HG02943 (cell line): ENCODE results near the gene MED13L.
"Not testable (repeated sequence)": the region's sequence is repeated elsewhere in the genome, so short reads cannot be mapped to it uniquely, and the experiment has no call there.

ENCODE experiments used
- ATAC-seq: cut with Tn5 transposase; IDR thresholded peaks from one replicate; pipeline ENCODE4 v1.9.1; 2021; ENCODE audit warnings: mild to moderate bottlenecking, low read depth, moderate library complexity; ENCODE audit not compliant: unreplicated experiment

MED13L gene

GRCh38 chr12:116136340-116136739, 141.2 kb downstream of the MED13L start:
- no peak for ATAC-seq

- no peak for ATAC-seq
These were observed 142.1 kb downstream of the MED13L start for GRCh38 chr12:116135209-116135930.

DNA sequence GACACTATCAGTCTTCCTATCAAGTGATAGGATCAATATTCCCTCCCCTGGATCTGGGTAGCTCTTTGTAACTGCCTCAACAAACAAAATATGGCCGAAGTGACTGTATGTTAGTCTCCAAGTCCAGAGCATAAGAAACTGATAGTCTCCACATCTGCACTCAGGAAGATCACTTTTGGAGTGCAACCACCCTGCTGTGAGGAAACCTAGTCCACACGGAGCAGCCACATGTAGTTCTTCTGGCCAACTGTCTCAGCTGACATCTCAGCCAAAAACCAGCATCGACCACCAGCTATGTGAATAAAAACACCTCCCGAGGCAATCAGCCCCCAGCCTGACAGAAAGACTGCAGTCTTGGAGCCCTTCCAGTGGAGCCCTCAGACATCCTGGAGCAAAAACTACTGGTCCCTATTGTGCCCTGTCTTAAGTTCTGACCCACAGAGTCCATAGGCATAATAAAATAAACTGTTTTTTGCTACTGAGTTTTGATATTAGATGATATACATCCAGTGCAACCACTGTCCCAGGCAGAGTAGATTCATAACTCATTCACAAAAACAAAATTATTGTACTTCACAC, 143.8 kb downstream of the MED13L start:
- ATAC-seq = no peak

GRCh38 chr12:116133149-116133548, 144.3 kb downstream of the MED13L start:
- no peak for ATAC-seq

DNA sequence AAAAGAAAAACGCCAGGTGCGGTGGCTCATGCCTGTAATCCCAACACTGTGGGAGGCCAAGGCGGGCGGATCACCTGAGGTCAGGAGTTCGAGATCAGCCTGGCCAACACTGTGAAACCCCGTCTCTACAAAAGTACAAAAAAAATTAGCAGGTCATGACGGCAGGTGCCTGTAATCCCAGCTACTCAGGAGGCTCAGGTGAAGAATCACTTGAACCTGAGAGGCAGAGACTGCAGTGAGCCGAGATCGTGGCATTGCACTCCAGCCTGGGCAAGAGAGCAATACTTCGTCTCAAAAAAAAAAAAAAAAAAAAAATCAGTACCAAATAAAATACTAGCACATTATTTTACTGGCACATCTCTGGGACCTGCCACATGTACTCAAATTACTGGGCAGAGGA, 145.5 kb downstream of the MED13L start:
- not testable (repeated sequence) for ATAC-seq

DNA sequence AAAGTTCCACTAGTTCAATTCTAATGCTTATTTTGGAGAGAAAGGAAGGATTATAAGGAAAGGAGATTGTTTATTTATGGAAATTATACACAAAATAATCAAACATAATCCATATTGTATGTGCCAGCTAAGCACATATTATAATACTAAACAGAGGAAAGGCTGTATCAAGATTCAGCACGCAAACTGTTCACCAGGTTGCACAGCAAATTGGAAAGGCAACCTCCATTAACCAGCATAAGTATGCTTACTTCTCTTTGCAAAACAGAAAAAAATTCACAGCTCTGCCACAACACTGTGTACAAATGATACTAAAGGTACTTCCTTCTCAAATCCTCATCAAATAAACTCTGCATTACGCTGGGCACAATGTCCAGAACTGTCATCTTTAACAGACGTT, 146.3 kb downstream of the MED13L start:
- no peak for ATAC-seq

DNA sequence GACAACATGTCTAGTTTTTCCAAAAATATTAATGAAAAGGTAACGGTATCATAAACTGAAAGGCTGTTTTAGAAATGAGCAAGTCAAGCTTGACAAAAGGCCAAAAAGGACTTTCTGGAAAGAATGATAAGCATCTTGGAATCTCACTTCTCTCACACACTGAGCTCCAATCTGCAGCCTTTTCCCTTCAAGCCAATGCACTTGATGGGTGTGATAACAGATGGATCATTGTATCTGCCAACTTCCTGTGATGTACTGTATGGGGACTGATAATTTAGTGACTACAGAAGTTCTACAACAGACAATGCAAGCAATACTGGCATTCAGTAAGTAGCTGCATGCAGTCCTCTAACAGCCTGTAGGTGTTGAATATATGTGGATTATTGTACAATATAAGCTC, 147.1 kb downstream of the MED13L start:
- ATAC-seq = no peak

- no peak for ATAC-seq
These were observed 148.7 kb downstream of the MED13L start for GRCh38 chr12:116128779-116129178.

- no peak for ATAC-seq
These were observed 149.6 kb downstream of the MED13L start for GRCh38 chr12:116127859-116128258.

DNA sequence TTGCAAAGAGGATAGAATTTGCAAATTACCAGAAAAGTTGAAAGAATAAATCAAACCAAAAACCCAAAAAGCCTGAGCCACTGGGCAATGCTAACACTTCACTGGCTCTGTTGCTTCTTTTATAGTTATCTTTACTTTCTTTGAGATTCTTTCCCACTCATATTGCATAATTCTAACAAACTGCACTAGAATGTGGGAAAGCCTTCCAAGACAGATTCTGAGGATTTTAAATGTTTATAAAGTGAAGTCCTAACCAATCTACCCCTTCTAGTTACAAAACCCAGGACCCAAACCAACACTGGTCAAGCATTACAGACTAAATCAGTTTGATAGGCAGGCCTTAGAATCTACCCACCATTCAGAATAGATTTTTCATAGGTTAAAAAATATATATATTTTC, 150.9 kb downstream of the MED13L start:
- no peak for ATAC-seq

- no peak for ATAC-seq
These were observed 151.4 kb downstream of the MED13L start for GRCh38 chr12:116125956-116126566.

- ATAC-seq = no peak
These were observed 152.4 kb downstream of the MED13L start for GRCh38 chr12:116125084-116125483.

DNA sequence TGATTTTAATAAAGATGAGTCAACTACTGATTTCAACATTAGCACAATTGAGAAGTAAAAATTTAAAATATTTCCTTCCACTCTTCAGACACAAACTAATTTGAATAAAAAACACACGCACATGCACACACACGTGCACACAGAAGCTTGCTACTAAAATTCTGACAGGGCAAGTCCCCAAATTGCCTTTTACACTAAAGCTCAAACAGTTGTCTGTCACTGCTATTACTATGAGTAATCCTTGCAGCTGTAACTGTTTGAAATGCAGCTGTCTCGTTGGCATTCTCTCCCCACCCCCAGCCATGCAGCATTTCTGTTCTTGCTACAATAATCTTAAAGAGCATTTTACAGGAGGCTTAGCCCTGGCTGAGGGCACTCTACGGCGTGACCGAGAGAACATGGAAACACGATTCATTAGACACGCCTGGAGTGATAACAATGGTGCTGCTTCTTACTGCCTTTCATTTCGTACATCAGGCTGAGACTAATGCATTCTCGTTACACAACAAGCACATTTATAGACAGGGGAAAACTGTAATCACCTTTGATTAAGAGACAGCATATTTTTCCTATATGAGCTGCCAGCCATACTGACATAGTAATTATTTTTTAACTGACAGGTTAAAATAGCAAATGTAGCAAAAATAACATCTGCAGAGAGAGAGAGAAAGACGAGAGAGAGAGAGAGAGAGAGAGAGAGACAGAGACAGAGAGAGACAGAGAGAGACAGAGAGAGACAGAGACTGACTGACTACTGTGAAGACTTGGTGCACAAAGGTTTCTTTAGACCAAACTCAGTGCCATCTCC, 153.8 kb downstream of the MED13L start:
- ATAC-seq = no peak

- no peak for ATAC-seq
These were observed 154.9 kb downstream of the MED13L start for GRCh38 chr12:116122628-116123027.

- ATAC-seq = no peak
These were observed 156.0 kb downstream of the MED13L start for GRCh38 chr12:116121453-116121871.

- no peak for ATAC-seq
These were observed 160.7 kb downstream of the MED13L start for GRCh38 chr12:116116650-116117424.

- no peak for ATAC-seq
These were observed 163.9 kb downstream of the MED13L start for GRCh38 chr12:116113398-116114130.

DNA sequence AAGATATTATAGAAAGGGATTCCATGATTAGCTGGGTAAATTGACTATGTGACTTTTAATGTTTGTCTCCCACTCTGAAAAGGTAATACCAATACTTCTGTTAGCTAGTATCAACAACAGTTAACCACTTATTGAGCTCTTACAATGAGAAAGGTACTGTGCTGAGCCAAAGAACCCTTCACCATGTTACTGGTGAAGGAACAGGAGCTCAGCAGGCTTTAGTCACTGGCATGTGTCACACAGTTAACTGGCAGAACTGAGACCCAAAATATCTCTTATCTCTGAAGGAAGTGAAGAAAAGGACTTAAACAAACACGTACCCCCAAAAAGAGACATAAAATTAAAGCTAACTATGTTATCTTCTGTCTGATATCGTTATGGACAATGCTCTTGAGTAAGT, 170.6 kb downstream of the MED13L start:
- ATAC-seq = no peak

- no peak for ATAC-seq
These were observed 173.2 kb downstream of the MED13L start for GRCh38 chr12:116104167-116104767.
